ENCODE measurements around the gene UGT1A5.

DNA sequence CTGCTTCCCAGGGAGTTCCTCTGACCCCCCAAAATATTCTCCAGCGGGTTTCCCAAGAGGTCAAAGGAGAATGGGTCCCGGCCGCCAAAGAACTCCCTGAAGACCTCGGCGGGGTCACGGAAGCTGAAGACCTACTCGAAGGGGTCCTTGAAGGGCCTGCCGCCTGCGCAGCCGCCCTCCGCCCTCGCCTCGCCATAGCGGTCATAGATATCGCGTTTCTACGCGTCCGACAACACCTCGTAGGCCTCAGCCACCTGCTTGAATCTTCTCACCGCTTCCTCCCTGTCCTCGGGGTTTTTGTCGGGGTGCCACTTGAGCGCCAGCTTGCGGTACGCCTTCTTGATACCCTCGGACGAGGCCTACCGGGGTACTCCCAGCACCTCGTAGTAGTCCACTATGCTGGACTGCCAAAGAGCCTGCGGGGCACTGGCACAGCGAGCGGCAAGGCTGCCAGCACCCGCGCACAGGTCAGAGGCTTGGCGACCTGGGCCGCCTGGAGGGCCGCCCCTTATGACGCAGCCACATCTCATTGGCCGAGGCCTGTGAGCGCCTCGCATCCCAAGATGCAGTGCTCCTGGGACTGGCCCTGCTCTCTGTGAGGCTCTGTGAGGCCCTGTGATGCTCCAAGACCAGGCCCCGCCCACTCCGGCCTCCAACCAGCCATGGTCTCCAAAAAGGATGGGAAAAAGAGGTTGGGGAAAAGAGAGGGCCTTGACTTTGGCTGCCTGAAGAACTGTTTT is 42.3 kb downstream of the UGT1A5 start:
- TF ChIP-seq, protein P1, sequence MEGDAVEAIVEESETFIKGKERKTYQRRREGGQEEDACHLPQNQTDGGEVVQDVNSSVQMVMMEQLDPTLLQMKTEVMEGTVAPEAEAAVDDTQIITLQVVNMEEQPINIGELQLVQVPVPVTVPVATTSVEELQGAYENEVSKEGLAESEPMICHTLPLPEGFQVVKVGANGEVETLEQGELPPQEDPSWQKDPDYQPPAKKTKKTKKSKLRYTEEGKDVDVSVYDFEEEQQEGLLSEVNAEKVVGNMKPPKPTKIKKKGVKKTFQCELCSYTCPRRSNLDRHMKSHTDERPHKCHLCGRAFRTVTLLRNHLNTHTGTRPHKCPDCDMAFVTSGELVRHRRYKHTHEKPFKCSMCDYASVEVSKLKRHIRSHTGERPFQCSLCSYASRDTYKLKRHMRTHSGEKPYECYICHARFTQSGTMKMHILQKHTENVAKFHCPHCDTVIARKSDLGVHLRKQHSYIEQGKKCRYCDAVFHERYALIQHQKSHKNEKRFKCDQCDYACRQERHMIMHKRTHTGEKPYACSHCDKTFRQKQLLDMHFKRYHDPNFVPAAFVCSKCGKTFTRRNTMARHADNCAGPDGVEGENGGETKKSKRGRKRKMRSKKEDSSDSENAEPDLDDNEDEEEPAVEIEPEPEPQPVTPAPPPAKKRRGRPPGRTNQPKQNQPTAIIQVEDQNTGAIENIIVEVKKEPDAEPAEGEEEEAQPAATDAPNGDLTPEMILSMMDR (IDR thresholded peaks at IDR 0.05) = no peak
- no peak for TF ChIP-seq POLR2A (IDR thresholded peaks at IDR 0.05)
- TF ChIP-seq POLR2AphosphoS5 (IDR thresholded peaks at IDR 0.05) = no peak
